Measurements from ENCODE around the gene FAT1.

FAT1 gene

DNA sequence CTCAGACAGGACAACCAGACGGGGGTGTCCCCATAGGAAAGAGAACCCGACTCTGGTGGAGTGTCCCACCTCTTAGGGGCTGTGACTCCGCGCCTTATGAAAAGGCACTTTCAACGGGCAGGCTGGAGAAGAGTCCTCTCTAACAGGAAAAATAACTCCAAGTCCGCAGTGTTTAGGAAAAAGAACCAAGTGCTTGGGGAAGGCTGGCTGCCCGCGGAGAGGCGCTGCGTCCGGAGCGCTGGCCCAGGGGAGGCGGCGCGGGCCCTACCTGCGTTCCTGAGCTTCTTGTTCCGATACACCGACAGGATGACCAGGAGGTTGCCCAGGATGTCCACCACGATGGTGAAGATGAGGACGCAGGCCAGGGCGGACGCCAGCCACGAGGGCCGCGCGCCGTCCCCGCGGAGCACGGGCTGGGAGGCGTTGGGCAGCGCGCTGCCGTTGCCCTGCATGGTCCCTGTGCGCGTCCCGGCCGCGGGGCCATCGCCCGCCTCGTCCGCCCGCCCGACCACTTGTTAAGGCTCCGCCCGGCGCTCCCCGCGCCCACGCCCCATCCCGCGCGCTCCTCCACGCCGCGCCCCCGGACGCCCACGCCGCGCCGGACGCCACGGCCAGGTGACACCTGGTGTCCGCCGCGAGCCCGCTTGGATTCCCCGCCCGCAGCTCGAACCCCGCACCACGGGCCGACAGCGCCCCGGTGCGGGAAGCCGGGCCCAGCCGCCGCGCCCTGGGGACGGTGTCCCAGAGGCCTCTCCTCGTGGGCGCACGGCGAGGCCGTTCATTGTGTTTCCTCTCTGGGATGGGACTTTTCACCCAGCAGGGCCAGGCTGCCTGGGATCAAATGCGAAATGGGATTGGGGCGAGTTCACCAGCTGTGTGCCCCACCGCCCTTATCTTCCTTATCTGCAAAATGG lies 168.5 kb downstream of the FAT1 start, which contains the start of gene MTNR1A:
Gene MTNR1A, minus strand, starts transcription at position 654 of the 914 bp plus-strand sequence. Its CDS starts 202 bp downstream, at position 452.
- H3K27ac ChIP-seq, result no peak within 1 kb of the TSS
- TF ChIP-seq, protein P1, sequence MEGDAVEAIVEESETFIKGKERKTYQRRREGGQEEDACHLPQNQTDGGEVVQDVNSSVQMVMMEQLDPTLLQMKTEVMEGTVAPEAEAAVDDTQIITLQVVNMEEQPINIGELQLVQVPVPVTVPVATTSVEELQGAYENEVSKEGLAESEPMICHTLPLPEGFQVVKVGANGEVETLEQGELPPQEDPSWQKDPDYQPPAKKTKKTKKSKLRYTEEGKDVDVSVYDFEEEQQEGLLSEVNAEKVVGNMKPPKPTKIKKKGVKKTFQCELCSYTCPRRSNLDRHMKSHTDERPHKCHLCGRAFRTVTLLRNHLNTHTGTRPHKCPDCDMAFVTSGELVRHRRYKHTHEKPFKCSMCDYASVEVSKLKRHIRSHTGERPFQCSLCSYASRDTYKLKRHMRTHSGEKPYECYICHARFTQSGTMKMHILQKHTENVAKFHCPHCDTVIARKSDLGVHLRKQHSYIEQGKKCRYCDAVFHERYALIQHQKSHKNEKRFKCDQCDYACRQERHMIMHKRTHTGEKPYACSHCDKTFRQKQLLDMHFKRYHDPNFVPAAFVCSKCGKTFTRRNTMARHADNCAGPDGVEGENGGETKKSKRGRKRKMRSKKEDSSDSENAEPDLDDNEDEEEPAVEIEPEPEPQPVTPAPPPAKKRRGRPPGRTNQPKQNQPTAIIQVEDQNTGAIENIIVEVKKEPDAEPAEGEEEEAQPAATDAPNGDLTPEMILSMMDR (conservative IDR thresholded peaks at IDR 0.05), result peak; percentile 76

DNA sequence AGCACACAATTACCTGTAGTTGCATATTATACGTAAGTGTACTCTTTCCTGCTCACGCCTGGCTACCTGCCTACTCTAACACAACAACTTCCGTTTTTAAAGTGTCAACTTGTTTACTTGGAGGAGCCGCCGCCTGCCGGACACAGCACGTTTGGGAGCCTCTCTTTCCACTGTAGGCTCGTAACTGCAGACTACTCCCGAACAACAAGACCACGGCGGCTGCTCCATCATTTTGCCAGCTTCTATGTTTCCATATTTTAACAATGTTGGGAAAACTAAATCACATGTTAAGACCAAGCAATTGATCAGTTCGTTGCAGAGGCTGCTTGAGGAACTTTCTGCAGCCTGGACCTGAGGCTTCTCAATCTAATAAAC lies 169.1 kb downstream of the FAT1 start:
- TF ChIP-seq, protein P1 (conservative IDR thresholded peaks at IDR 0.05), result peak; percentile 34; the same call in 1 of the 2 replicates
- H3K27ac ChIP-seq, result no peak overlapping the region

DNA sequence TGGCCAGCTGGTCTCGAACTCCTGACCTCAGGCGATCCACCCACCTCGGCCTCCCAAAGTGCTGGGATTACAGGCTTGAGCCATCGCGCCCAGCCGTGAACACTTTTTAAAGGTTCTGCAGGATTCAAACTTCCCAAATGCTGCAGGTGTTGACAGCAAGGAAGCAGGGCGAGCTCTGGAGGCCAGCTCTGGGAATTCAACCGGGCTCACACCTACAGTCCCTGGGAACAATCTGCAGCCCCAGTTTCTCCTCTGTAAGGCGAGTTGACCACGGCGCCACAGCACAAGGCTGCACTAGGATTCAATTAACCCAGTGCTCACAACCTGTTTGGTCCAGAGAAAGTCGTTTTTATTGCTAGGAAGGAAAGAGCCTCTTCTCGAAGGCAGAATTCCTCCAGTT lies 169.9 kb downstream of the FAT1 start:
- TF ChIP-seq, protein P1 (conservative IDR thresholded peaks at IDR 0.05), result peak; percentile 22; the same call in 1 of the 2 replicates
- no peak overlapping the region for H3K27ac ChIP-seq

GRCh38 chr4:186551849-186552248 lies 171.8 kb downstream of the FAT1 start:
- TF ChIP-seq, protein P1 (conservative IDR thresholded peaks at IDR 0.05), result no peak
- H3K27ac ChIP-seq, result no peak overlapping the region

GRCh38 chr4:186545436-186545835 lies 178.2 kb downstream of the FAT1 start:
- TF ChIP-seq, protein P1 (conservative IDR thresholded peaks at IDR 0.05), result no peak
- H3K27ac ChIP-seq, result no peak overlapping the region

DNA sequence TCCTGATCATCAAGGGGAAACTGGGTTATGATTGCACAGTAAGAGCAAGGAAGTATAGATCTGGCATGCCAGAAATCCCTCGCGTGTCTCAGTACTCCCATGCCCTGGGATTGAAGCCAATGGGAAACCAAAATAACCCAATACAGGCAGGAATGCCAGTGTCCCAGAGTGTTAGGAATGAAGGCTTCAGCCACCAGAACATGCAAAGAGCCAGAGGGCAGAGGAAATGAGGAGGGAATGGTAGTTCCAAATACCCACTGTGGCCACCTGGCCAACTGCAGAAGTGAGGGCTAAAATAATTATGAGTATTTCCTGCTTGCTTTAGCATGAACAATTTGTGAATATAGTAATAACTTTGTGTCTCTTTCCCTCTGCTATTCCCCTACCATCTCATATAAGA lies 180.4 kb downstream of the FAT1 start:
- TF ChIP-seq, protein P1 (conservative IDR thresholded peaks at IDR 0.05), result no peak
- no peak overlapping the region for H3K27ac ChIP-seq

GRCh38 chr4:186541801-186542200 lies 181.9 kb downstream of the FAT1 start:
- TF ChIP-seq, protein P1 (conservative IDR thresholded peaks at IDR 0.05), result no peak
- H3K27ac ChIP-seq, result no peak overlapping the region
